ENCODE measurements around the gene IL20.

DNA sequence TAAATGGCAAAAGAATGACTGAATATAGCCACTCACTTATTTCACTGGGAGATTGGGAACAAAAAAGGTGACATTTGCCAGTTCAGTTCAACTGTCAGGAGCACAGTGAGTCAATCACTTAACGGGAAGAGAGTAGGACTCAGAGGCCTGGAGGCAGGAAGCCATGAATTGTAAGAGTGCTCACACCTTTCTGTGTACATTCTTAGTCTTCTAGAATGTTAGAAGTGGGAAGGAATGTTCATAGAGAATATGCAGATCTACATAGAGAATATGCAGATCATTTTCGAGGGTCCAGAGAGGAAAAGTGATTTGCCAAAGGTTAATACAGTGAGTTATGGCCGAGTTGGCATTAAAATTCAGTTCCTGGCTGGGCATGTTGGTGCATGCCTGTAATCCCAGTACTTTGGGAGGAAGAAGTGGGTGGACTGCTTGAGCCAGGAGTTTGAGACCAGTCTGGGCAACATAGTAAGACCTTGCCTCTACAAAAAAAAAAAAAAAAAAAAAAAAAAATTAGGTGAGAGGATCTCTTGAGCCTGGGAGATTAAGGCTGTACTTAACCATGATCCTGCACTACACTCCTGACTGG, 8.3 kb downstream of the IL20 start:
- TF ChIP-seq, protein P1, sequence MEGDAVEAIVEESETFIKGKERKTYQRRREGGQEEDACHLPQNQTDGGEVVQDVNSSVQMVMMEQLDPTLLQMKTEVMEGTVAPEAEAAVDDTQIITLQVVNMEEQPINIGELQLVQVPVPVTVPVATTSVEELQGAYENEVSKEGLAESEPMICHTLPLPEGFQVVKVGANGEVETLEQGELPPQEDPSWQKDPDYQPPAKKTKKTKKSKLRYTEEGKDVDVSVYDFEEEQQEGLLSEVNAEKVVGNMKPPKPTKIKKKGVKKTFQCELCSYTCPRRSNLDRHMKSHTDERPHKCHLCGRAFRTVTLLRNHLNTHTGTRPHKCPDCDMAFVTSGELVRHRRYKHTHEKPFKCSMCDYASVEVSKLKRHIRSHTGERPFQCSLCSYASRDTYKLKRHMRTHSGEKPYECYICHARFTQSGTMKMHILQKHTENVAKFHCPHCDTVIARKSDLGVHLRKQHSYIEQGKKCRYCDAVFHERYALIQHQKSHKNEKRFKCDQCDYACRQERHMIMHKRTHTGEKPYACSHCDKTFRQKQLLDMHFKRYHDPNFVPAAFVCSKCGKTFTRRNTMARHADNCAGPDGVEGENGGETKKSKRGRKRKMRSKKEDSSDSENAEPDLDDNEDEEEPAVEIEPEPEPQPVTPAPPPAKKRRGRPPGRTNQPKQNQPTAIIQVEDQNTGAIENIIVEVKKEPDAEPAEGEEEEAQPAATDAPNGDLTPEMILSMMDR (IDR thresholded peaks at IDR 0.05) = no peak
- TF ChIP-seq POLR2A (IDR thresholded peaks at IDR 0.05) = no peak
